LoVo (cell line): ENCODE results near the gene C14orf180.
A peak's percentile ranks its signal among the peaks of the same experiment; 100 is the strongest.

Source experiments
- DNase-seq: peaks from one replicate; pipeline ENCODE4 v3.0.0-alpha.2; 2016; ENCODE audit warnings: low spot score

C14orf180 gene

GRCh38 chr14:104561632-104562495 lies 17.7 kb upstream of the C14orf180 start:
- no peak for DNase-seq

GRCh38 chr14:104562606-104563005 lies 17.0 kb upstream of the C14orf180 start:
- DNase-seq, result no peak

GRCh38 chr14:104563191-104563741 lies 16.3 kb upstream of the C14orf180 start:
- DNase-seq, result no peak

- DNase-seq, result peak; percentile 30
These were observed 15.6 kb upstream of the C14orf180 start for GRCh38 chr14:104563742-104564615.

- no peak for DNase-seq
These were observed 14.6 kb upstream of the C14orf180 start for GRCh38 chr14:104564744-104565679.

GRCh38 chr14:104567141-104567956 lies 12.2 kb upstream of the C14orf180 start:
- no peak for DNase-seq

GRCh38 chr14:104567957-104568225 lies 11.7 kb upstream of the C14orf180 start:
- no peak for DNase-seq

GRCh38 chr14:104568620-104569019 lies 10.9 kb upstream of the C14orf180 start:
- DNase-seq, result no peak

- no peak for DNase-seq
These were observed 10.1 kb upstream of the C14orf180 start for GRCh38 chr14:104569435-104569834.

- DNase-seq, result no peak
These were observed 8.3 kb upstream of the C14orf180 start for GRCh38 chr14:104571246-104571645.

- no peak for DNase-seq
These were observed 7.4 kb upstream of the C14orf180 start for GRCh38 chr14:104572024-104572626.

GRCh38 chr14:104572668-104573067 lies 6.9 kb upstream of the C14orf180 start:
- DNase-seq, result no peak

- no peak for DNase-seq
These were observed 5.6 kb upstream of the C14orf180 start for GRCh38 chr14:104573930-104574329.

- no peak for DNase-seq
These were observed 5.0 kb upstream of the C14orf180 start for GRCh38 chr14:104574536-104574935.

GRCh38 chr14:104574978-104575583 lies 4.5 kb upstream of the C14orf180 start:
- DNase-seq, result no peak

GRCh38 chr14:104576232-104576969 lies 3.2 kb upstream of the C14orf180 start:
- no peak for DNase-seq

- DNase-seq, result peak; percentile 16
These were observed 2.6 kb upstream of the C14orf180 start for GRCh38 chr14:104576970-104577332.

GRCh38 chr14:104577426-104577825 lies 2.1 kb upstream of the C14orf180 start:
- DNase-seq, result no peak

GRCh38 chr14:104577847-104578301 lies 1.7 kb upstream of the C14orf180 start:
- DNase-seq, result no peak
